Measurements from ENCODE around the gene PNMT. TPM values are rescaled to one million over a fixed set of nuclear protein-coding genes. Genes with fewer than 3 reads are reported as not detected.
A peak's percentile ranks its signal among the peaks of the same experiment; 100 is the strongest.

Gene PNMT
- total and polyA plus RNA-seq, 2 of the 13 experiments (the other 11 are each of a cell fraction or from before 2014, with no cell fraction given): 0.25 TPM; not detected in 1

DNA sequence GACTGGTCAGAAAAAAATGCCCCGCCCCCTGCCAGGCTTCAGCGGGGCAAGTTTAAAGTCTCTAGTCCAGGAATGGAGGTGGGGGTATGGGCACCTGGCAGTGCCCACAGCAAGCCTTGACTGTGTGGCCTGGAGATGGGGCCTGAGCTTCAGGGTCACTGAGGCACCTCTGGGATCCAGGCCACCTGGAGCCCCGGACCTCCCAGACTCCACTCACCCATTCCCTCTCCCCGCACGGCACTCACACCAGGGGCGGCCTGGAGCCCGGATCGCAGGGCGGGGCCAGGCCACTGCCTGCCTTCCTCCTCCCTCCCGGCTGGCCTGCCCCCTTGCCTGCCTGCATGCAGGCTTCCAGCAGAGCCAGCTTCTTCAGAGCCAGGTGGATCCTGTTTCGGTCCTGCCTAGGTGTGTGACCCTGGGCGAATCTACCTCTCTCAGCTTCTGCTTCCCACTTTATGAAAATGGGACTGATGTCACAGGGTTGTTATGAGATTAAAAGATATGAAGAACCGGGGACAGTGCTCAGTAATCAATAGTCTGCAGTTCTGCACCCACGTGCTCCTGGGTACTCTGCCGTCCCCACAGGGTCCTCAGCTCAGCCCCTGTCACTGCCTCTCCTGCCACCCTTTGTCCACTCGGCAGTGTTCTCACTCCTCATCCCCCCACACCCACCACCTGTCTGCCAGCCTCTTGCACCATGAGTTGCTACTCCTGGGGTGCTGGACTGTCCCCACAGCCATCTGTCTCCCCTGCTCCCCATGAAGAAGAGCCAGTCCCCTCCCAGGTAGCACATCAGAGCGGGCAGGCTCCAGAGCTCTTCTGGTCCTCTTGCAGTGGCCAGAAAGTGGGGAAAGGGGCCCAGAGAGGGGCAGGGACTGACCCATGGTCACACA is 4.3 kb upstream of the PNMT start (continued):
- 0 out of 2 replicates have a peak, but pooled peaks have one; percentile 57 for TF ChIP-seq EEA1 (CRISPR knock-in tag; IDR thresholded peaks at IDR 0.05; ENCODE audit: borderline replicate concordance)
- peak; percentile 57 for TF ChIP-seq XRCC5 (optimal IDR thresholded peaks at IDR 0.05; ENCODE audit: low read length)
- TF ChIP-seq KDM6A (CRISPR knock-in tag; IDR thresholded peaks at IDR 0.05; ENCODE audit: low read depth): no peak
- TF ChIP-seq SP1 (IDR thresholded peaks at IDR 0.05): no peak
- peak; percentile 46; the same call in 1 of the 2 replicates for TF ChIP-seq SP1 (CRISPR knock-in tag; IDR thresholded peaks at IDR 0.05)
- TF ChIP-seq PLSCR1 (CRISPR knock-in tag; IDR thresholded peaks at IDR 0.05; ENCODE audit: borderline replicate concordance): no peak
- TF ChIP-seq ZNF781 (CRISPR knock-in tag; IDR thresholded peaks at IDR 0.05; ENCODE audit: borderline replicate concordance, not compliant biosample characterization): no peak
- no peak for TF ChIP-seq ZNF552 (CRISPR knock-in tag; IDR thresholded peaks at IDR 0.05; ENCODE audit: borderline replicate concordance)
- no peak for TF ChIP-seq CENPT (CRISPR knock-in tag; IDR thresholded peaks at IDR 0.05; ENCODE audit: low read depth)
- TF ChIP-seq, protein P1, sequence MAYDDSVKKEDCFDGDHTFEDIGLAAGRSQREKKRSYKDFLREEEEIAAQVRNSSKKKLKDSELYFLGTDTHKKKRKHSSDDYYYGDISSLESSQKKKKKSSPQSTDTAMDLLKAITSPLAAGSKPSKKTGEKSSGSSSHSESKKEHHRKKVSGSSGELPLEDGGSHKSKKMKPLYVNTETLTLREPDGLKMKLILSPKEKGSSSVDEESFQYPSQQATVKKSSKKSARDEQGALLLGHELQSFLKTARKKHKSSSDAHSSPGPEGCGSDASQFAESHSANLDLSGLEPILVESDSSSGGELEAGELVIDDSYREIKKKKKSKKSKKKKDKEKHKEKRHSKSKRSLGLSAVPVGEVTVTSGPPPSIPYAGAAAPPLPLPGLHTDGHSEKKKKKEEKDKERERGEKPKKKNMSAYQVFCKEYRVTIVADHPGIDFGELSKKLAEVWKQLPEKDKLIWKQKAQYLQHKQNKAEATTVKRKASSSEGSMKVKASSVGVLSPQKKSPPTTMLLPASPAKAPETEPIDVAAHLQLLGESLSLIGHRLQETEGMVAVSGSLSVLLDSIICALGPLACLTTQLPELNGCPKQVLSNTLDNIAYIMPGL (CRISPR knock-in tag; IDR thresholded peaks at IDR 0.05; ENCODE audit: borderline replicate concordance in 1 of 2, low read depth in 1 of 2): no peak
- peak; percentile 91 for TF ChIP-seq ZNF121 (CRISPR knock-in tag; IDR thresholded peaks at IDR 0.05)
- TF ChIP-seq ZNF574 (CRISPR knock-in tag; IDR thresholded peaks at IDR 0.05): no peak
- TF ChIP-seq ZNF775 (CRISPR knock-in tag; IDR thresholded peaks at IDR 0.05; ENCODE audit: borderline replicate concordance): no peak
- TF ChIP-seq ELF3 (CRISPR knock-in tag; IDR thresholded peaks at IDR 0.05): no peak
- TF ChIP-seq ATF3 (CRISPR knock-in tag; IDR thresholded peaks at IDR 0.05): no peak
- TF ChIP-seq, protein P2, sequence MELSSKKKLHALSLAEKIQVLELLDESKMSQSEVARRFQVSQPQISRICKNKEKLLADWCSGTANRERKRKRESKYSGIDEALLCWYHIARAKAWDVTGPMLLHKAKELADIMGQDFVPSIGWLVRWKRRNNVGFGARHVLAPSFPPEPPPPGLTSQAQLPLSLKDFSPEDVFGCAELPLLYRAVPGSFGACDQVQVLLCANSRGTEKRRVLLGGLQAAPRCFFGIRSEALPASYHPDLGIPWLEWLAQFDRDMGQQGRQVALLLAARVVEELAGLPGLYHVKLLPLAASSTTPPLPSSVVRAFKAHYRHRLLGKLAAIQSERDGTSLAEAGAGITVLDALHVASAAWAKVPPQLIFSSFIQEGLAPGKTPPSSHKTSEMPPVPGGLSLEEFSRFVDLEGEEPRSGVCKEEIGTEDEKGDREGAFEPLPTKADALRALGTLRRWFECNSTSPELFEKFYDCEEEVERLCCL (CRISPR knock-in tag; IDR thresholded peaks at IDR 0.05; ENCODE audit: borderline replicate concordance): no peak
- no peak for TF ChIP-seq ZNF432 (CRISPR knock-in tag; IDR thresholded peaks at IDR 0.05; ENCODE audit: borderline replicate concordance)
